ENCODE results near the gene DHX15.
A peak's percentile ranks its signal among the peaks of the same experiment; 100 is the strongest.
"Not testable (repeated sequence)": the region's sequence is repeated elsewhere in the genome, so short reads cannot be mapped to it uniquely, and the experiment has no call there.

DHX15 gene

GRCh38 chr4:24544208-24544988 is 40.0 kb downstream of the DHX15 start:
- peak in 1 of 5 experiments; percentile 22 for DNase-seq

DNA sequence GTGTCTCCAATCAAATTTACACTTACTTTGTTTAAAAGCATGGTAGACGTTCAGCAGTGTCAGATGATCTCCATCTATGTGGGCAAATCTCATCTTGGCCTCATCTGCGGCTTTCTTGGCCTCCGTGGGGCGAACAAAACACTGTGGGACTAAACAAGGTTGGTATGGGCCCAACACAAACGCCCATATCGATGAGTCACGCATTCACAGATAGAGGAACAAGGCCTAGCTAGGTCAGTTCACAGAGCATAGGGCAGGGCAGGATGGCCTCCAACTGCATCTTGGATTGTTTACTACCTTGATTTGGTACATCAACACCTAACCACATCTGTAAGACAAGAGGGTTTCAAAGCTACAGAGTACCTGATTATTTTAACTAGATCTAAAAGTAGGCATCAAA is 47.3 kb downstream of the DHX15 start:
- DNase-seq: no peak

DNA sequence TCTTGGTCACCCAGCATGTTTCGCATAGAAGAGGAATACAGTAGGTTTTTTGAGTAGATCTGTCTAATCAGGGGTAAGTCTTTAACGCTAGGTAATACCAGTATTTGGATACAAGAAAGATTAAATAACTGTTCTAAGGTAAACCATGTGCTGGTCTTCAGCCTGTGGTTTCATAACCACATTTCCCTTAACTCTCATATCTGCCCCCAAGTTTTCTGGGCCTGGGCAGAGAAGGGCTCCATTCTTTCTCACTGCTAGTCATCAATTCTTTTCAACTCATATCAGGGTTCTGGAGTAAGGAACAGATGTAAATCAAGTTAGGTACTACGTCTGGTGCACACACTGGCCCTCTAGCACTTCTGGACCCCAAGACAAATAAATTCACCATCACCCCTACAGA is 49.0 kb downstream of the DHX15 start:
- peak in 1 of 5 experiments; percentile 33 for DNase-seq

DNA sequence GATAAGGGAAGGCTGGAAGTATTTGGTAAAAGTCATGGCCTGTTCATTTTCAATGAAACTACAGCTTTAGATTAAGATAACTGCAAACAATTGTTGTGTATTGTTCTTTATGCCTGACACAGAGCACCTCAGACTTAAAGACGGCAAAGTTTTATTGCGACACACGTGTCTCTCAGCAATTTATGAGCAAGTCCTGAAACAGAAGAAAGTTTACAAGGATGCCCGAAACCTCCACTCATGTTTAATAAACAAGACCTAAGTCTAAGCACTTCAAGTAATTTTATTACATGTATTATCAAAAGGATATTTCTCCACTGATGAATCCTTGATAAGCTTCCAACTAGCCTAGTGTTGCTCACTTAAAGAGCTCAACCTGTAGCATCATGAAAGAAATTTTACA is 51.0 kb downstream of the DHX15 start:
- DNase-seq: no peak

DNA sequence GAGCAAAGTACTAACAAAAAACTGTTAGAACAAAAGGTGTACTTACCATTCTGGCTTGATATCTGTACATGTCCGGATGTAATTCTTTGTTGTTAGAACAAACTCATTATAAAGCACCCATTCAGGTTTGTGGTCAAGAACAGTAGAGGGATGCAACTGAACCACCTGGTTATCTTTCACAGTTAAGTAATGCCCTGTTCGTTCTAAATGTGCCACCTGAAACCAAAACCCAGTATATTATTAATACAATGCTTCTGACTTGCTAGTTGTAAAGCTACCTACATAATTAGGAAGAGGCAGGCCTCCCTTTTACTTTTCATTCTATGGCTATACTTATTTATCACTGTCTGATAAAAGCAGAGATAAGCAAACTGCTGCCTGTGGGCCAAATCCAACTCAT is 54.8 kb downstream of the DHX15 start:
- DNase-seq: no peak

DNA sequence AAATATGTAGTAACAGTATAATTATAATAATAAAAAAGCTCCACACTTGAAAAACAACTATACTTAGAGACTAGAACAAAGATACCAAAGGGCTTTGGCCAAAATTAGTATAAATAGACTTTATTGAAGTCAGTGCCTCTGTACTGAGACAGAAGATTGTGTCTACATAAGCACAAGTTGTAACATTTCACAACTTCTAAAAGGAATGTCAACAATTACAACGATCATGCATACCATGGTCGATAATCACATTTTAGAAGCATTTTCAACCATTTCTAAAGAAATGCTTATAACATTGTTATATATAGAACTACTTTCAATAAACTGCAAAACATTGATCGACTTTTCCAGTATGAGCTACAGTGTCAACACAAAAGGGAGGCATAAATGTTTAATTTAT is 57.0 kb downstream of the DHX15 start:
- DNase-seq: no peak

- DNase-seq: peak in 1 of 5 experiments; percentile 22
These were observed 62.8 kb downstream of the DHX15 start for GRCh38 chr4:24521544-24521943.

DNA sequence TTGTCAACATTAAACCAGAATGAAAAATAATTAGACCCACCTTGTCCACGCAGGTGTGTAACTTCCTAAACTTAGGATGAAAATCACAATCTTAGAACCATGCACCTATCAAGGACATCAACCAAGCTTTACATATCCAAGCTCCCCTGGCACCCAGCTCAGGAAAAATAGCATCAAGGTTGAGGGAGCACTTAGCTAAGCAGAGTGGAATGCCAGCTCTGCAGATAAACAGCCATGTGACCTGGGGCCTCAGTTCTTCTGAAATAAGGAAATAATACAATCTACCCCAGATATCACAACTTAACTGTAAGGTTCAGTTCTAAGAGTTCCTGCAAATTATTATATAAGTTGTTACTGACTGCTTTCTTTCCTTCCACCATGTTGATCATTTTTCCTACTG is 64.7 kb downstream of the DHX15 start:
- no peak for DNase-seq

DNA sequence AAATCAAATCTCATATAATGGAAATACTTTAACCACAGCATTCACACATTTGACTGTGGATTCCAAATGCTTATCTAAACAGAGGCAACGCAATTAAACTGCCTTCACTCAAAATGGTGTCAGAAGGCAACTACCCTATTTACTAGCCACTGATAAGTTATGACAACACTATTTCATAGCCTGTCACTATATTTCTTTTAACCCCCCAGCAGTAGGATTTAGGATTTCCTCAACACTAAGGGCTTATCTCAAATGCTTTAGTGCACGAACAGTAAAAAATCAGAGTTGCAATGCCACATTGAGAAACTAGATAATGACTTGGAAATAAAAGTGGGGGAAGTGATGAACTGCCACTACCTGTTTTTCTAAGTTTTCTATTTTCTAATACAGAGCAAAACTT is 66.7 kb downstream of the DHX15 start:
- no peak for DNase-seq

DNA sequence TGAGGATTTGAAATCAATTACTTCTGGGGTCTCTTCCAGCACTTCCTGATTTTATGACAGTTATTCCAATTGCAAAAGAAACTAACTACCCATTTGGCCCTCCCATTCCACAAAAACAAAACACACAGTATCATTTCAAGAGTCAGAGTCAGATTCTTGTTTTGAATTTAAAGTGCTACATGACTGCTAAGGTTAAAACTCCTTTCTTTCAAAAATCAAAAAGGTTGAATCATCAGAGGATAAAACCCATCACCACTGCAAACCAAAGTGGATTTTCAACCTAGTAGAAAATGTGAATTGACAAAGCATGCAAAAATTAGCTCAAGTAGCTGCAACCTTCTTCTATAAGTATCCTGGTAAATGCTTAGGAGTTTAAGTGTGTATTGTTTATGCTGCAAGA is 67.4 kb downstream of the DHX15 start:
- DNase-seq: no peak

DNA sequence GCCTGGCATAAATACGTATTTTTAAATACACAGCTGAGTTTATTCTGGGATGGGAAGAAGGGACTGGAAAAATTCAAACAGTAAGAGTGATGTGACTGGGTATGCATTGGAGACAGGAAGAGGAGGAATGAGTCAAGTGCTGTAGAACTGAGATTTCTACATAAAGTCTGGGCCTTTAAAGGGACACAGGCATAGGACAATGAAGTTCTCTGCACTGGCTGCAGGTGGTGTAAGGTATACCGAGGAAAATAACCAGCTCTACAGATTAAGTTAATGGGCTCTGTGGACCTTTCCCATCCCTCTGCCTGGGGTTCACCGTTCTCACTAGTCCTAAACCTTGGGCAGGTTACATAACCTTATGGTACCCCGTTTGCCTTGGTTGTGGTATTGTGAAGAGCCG is 68.7 kb downstream of the DHX15 start:
- DNase-seq: no peak

DNA sequence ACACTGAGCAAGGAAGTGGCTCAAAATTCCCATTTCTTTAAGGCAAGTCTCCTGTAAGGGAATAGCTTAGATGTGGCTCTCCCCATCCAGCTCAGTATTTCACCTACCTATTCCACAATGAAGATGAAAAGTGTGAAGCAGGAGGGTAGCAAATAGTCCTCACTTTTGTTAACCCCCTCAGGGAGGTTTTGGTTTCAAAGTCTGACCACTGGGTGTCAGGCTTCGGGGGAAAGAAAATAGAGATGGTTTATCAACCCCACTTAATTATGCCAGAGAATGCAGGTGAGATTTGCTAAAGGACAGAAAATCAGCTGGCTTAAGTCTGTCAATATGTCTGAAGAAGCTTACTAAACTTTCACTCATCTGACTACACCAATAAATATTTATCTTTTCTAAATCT is 69.5 kb downstream of the DHX15 start:
- peak in 1 of 5 experiments; percentile 10 for DNase-seq

- DNase-seq: no peak
These were observed 70.6 kb downstream of the DHX15 start for GRCh38 chr4:24513718-24514117.

- DNase-seq: no peak
These were observed 72.8 kb downstream of the DHX15 start for GRCh38 chr4:24511371-24512063.

GRCh38 chr4:24510091-24510490 is 74.3 kb downstream of the DHX15 start:
- DNase-seq: no peak

DNA sequence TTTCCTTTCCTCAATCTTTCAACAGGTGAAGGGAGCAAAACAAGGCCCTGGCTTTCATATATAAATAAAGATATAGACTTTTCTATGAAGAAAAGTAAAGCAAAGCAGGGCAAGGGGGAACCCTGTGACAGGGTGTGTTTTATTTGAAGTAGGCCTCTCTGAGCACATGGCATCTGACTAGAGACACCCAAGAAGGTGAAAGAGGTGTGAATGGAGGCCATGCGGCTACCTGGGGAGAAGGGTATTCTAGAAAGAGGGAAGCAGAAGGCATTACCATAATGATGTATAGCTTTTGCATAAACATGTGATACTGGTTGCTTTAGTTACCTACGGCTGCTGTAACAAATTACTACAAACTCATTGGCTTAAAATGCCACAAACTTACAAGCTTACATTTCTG is 75.8 kb downstream of the DHX15 start:
- DNase-seq: no peak

GRCh38 chr4:24507439-24507838 is 76.9 kb downstream of the DHX15 start:
- no peak for DNase-seq

DNA sequence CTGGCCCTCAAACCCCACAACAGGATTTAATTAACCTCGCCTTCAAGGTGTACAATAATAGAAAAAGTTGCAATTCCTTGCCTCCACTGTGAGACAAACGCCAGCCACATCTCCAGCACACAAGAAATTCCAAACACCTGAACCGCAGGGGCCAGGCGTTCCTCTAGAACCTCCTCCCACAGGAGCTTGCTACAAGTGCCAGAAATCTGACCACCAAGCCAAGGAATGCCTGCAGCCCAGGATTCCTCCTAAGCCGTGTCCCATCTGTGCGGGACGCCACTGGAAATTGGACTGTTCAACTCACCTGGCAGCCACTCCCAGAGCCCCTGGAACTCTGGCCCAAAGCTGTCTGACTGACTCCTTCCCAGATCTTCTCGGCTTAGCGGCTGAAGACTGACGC is 81.3 kb downstream of the DHX15 start:
- not testable (repeated sequence) for DNase-seq

DNA sequence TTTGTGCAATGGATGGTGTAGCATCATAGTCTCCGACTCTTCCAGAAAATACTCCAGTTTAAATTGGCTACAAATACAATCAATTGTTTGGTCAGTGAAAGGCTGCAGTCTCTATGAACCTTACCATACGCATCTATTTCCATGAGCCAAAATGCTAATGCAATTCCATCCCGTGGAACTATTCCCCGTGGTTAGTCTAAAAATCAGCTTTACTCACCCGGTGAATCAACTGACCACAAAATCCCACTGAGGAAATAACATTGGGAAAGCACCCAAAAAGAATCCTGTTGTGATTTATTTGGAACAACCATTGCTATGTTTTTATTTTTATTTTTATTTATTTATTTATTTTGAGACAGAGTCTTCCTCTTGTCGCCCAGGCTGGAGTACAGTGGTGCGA is 87.1 kb downstream of the DHX15 start:
- no peak for DNase-seq

DNA sequence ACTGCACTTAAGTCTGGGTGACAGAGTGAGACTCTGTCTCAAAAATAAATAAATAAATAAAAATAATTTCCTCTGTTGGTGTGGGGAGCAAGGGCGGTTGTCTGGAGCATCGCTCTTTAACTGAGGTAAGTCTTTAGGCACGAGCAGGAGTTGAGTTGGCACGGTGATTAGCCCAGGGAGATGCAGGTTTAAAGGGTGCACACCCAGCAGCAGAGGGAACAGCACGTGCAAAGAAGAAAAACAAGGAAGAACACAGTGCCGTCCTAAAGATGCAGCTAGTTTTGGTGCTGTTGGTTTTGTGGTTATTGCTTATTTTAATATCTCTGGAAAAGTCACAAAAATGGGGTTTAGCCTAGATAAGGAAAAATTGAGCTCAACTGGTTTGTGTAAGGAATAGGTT is 87.8 kb downstream of the DHX15 start:
- DNase-seq: no peak

DNA sequence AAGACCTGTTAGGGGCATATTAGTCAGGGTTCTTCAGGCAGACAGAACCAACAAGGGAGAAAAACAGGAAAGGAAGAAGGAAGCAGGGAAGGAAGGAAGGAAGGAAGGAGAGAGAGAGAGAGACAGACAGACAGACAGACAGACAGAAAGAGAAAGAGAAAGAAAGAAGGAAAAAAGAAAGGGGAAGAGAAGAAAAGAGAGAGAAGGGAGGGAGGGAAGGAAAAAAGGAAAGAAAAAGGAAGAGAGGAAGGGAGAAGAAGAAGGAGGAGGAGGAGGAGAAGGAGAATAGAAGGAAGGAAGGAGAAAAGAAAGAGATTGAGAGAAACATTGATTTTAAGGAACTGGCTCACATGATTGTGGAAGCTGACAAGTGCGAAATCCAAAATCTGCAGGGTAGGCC is 89.0 kb downstream of the DHX15 start:
- no peak for DNase-seq

GRCh38 chr4:24489870-24490269 is 94.5 kb downstream of the DHX15 start:
- DNase-seq: no peak

- DNase-seq: peak in 4 of 5 experiments; percentile 36 to 55 (median 42)
These were observed 95.8 kb downstream of the DHX15 start for GRCh38 chr4:24488399-24489164.

GRCh38 chr4:24482871-24483270 is 101.5 kb downstream of the DHX15 start:
- no peak for DNase-seq
